OCI-LY7 (cell line): ENCODE results near the gene TBX2. TPM values are rescaled to one million over a fixed set of nuclear protein-coding genes. Genes with fewer than 3 reads are reported as not detected.

Source experiments
- BruUV-seq: library from RNA; stranded (reverse); fragments of 400-500 nt; replicated peaks from 2 replicates; lab custom pipeline; 2021; lab: Mats Ljungman, UMichigan
- CTCF ChIA-PET: fragments of 300-600 bp; sonication (Branson Sonifier 250); formaldehyde crosslinking; loops from one replicate; lab custom pipeline; 2022; ENCODE audit warnings: antibody characterized with exemption; ENCODE audit not compliant: unreplicated experiment; lab: Charles Lee
- POLR2A ChIA-PET: fragments of 300-600 bp; sonication (Branson Sonifier 250); formaldehyde crosslinking; loops from one replicate; lab custom pipeline; 2022; ENCODE audit warnings: antibody characterized with exemption; lab: Charles Lee
- DNase-seq: peaks from one replicate; pipeline ENCODE4 v3.0.0-alpha.2; 2015; ENCODE audit warnings: low spot score
- H2AFZ ChIP-seq: fragments of 200-600 bp; sonication (generic), shearing (Covaris generic); 2 replicates; pipeline ENCODE4 v1.6.1; 2014; ENCODE audit warnings: mild to moderate bottlenecking, antibody characterized with exemption, low read length, moderate library complexity
- H3K27ac ChIP-seq: fragments of 200-600 bp; sonication (generic); 2 replicates; pipeline ENCODE4 v1.5.1; 2014; ENCODE audit warnings: mixed run types, low read depth, mild to moderate bottlenecking, moderate library complexity, low read length, inconsistent platforms; ENCODE audit not compliant: poor library complexity, severe bottlenecking
- H3K36me3 ChIP-seq: fragments of 200-600 bp; sonication (generic); 2 replicates; pipeline ENCODE4 v1.6.1; 2014; ENCODE audit warnings: mild to moderate bottlenecking, antibody characterized with exemption, low read length, moderate library complexity, mixed read lengths; ENCODE audit not compliant: insufficient read depth
- H3K4me1 ChIP-seq: fragments of 200-600 bp; sonication (generic); 2 replicates; pipeline ENCODE4 v1.5.1; 2014; ENCODE audit warnings: mild to moderate bottlenecking, low read length; ENCODE audit not compliant: insufficient read depth, poor library complexity, severe bottlenecking
- H3K4me2 ChIP-seq: fragments of 200-600 bp; sonication (generic); 2 replicates; pipeline ENCODE4 v1.6.1; 2014; ENCODE audit warnings: mild to moderate bottlenecking, low read length
- H3K4me3 ChIP-seq: fragments of 200-600 bp; sonication (generic); 2 replicates; pipeline ENCODE4 v1.5.1; 2014; ENCODE audit warnings: mild to moderate bottlenecking, low read depth, low read length; ENCODE audit not compliant: poor library complexity, severe bottlenecking
- H3K79me2 ChIP-seq: fragments of 200-600 bp; sonication (generic); 2 replicates; pipeline ENCODE4 v1.6.1; 2016; ENCODE audit warnings: low read depth, mild to moderate bottlenecking, low read length, moderate library complexity, mixed read lengths; ENCODE audit not compliant: insufficient read depth
- H3K9me2 ChIP-seq: fragments of 200-600 bp; sonication (generic); 2 replicates; pipeline ENCODE4 v1.6.1; 2016; ENCODE audit warnings: mild to moderate bottlenecking, low read length, mixed read lengths; ENCODE audit not compliant: insufficient read depth
- H3K9me3 ChIP-seq: fragments of 200-600 bp; sonication (generic); 2 replicates; pipeline ENCODE4 v1.6.1; 2014; ENCODE audit warnings: mild to moderate bottlenecking, mixed run types, low read length, mixed read lengths
- H4K20me1 ChIP-seq: fragments of 200-600 bp; sonication (generic); 2 replicates; pipeline ENCODE4 v1.6.1; 2014; ENCODE audit warnings: mild to moderate bottlenecking, antibody characterized with exemption, low read length, moderate library complexity, mixed read lengths; ENCODE audit not compliant: insufficient read depth
- CTCF ChIP-seq: fragments of 200-600 bp; sonication (generic); conservative IDR thresholded peaks from 2 replicates; pipeline ENCODE4 v1.5.1; 2014; ENCODE audit warnings: mild to moderate bottlenecking, antibody characterized with exemption, low read length, moderate library complexity, mixed read lengths
- EZH2phosphoT487 ChIP-seq: fragments of 200-600 bp; sonication (generic); IDR thresholded peaks from 2 replicates; pipeline ENCODE4 v1.6.1; 2018; ENCODE audit warnings: low read depth, borderline replicate concordance, mild to moderate bottlenecking, mixed run types, antibody characterized with exemption, low read length, moderate library complexity, mixed read lengths
- intact Hi-C: fragments of 100-400 bp; cut with micrococcal nuclease; formaldehyde crosslinking; loops from one replicate; pipeline ENCODE4 v1.10.0; 2022; ENCODE audit not compliant: unreplicated experiment
- total RNA-seq, 2 experiments: library from RNA; depleted of rRNA in 1 of 2; stranded (reverse); fragments of >200 nt in 1 of 2; shearing (Covaris generic) in 1 of 2; gene quantifications; 2 replicates each; pipeline ENCODE4 v1.2.3, GENCODE V29; 2014 to 2022

The TBX2 gene
- total RNA-seq, 2 experiments from 2014 or later, result not detected

- DNase-seq, result no peak
- no TSS peak for BruUV-seq
- Histone ChIP-seq H2AFZ (no peak overlapping the region), H3K27ac (no peak overlapping the region), H3K4me2 (no peak overlapping the region), H4K20me1 (no peaks in the 10 kb centered on the region), H3K9me2 (no peaks in the 10 kb centered on the region), H3K4me3 (no peak overlapping the region), H3K79me2 (no peaks in the 10 kb centered on the region), H3K36me3 (no peaks in the 10 kb centered on the region), H3K9me3 (no peaks in the 10 kb centered on the region), H3K4me1 (no peaks in the 10 kb centered on the region)
- POLR2A ChIA-PET, result no interaction called here
- CTCF ChIA-PET, result no interaction called here
- TF ChIP-seq CTCF, result no peak
- no peak for TF ChIP-seq EZH2phosphoT487
- intact Hi-C loops, result no loop called here
These were observed 22.5 kb upstream of the TBX2 start for GRCh38 chr17:61376931-61377838.

- Histone ChIP-seq H3K4me3 (no peak overlapping the region), H3K9me3 (no peaks in the 10 kb centered on the region), H3K4me2 (no peak overlapping the region), H4K20me1 (no peaks in the 10 kb centered on the region), H3K36me3 (no peaks in the 10 kb centered on the region), H2AFZ (no peak overlapping the region), H3K4me1 (no peaks in the 10 kb centered on the region), H3K9me2 (no peaks in the 10 kb centered on the region), H3K27ac (no peak overlapping the region), H3K79me2 (no peaks in the 10 kb centered on the region)
- ChIA-PET POLR2A (interaction anchor here (0.6 kb wide), 1 partner anchor 654 kb away, joined by 4 read pairs; no protein-coding TSS in a partner anchor), CTCF (no interaction called here)
- DNase-seq, result no peak
- TF ChIP-seq EZH2phosphoT487, result no peak
- no peak for TF ChIP-seq CTCF
- intact Hi-C loops, result no loop called here
- no TSS peak for BruUV-seq
These were observed 20.8 kb upstream of the TBX2 start for GRCh38 chr17:61378658-61379456.
